Measurements from ENCODE around the gene CNOT10. TPM values are rescaled to one million over a fixed set of nuclear protein-coding genes. Genes with fewer than 3 reads are reported as not detected.
"Not testable (repeated sequence)": the region's sequence is repeated elsewhere in the genome, so short reads cannot be mapped to it uniquely, and the experiment has no call there.

Gene CNOT10
- total RNA-seq, 1 donor from 2014 or later, result 62.3 TPM

- intact Hi-C loops (cut with micrococcal nuclease), result loop anchor here (1.0 to 10.0 kb wide), 6 partner anchors 115 to 1151 kb away; partner anchors contain the start of genes CMTM6, DYNC1LI1, GLB1 and PDCD6IP
These were observed 676 bp downstream of the CNOT10 start for GRCh38 chr3:32685543-32686185.

DNA sequence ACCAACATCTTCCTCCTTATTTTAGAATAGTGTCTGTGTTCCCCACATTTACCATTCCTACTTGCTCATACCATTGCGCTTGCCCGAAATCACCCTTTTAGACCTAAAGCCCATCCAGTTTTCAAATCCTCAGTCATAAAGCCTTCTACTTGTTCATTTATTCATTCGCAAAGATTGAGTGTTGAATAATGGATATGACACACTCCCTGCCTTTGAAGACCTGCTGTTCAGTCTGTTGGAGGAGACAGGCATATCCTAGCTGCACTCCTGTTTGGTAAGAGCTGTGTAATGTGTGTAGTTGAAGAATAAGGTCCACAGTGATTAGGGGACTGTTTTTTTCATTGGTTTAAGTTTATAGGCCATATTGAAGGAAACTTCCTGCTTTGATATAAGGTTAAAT is 1.7 kb downstream of the CNOT10 start:
- intact Hi-C loops (cut with micrococcal nuclease), result loop anchor here (10.0 kb wide), 1 partner anchor 1152 kb away; the partner anchor contains the start of gene STT3B

DNA sequence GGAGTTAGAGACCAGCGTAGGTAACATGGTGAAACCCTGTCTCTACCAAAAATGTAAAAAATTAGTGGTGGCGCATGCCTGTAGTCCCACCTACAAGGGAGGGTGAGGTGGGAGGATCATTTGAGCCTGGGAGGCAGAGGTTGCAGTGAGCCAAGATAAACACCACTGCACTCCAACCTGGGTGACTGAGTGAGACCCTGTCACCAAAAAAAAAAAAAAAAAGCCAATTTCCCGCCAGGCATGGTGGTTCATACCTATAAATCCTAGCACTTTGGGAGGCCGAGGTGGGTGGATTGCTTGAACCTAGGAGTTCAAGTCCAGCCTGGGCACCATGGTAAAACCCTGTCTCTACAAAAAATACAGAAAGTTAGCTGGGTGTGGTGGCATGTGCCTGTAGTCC is 6.9 kb downstream of the CNOT10 start:
- intact Hi-C loops (cut with micrococcal nuclease), result no loop called here

DNA sequence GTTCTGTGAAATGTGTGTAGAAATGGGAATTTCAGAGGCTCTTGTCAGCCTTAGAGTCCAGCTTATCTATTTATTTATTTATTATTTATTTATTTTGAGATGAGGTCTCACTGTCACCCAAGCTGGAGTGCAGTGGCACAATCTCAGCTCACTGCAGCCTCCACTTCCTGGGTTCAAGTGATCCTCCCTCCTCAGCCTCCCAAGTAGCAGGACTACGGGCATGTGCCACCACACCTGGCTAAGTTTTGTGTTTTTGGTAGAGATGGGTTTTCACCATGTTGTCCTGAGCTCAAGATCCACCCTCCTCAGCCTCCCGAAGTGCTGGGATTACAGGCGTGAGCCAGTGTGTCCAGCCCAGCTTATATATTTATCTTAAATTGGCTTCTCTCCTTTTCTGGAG is 11.5 kb downstream of the CNOT10 start:
- intact Hi-C loops (cut with micrococcal nuclease), result no loop called here

DNA sequence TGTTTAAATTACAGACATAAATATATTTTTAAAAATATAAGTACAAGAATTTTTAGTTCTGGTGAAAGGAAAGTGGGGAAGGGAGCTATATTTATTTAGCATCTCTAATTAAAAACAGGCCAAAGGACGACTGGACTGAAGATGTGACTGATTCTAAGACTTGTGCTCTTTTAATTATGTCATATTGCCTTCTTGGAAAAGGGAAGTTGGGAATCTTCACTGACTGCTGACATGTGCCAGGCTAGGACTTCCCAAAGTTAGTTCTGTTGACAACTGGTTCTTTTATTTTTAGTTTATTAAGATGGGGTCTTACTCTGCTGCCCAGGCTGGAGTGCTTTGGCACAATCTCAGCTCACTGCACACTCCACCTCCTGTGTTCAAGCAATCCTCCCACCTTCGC is 13.5 kb downstream of the CNOT10 start:
- intact Hi-C loops (cut with micrococcal nuclease), result no loop called here

DNA sequence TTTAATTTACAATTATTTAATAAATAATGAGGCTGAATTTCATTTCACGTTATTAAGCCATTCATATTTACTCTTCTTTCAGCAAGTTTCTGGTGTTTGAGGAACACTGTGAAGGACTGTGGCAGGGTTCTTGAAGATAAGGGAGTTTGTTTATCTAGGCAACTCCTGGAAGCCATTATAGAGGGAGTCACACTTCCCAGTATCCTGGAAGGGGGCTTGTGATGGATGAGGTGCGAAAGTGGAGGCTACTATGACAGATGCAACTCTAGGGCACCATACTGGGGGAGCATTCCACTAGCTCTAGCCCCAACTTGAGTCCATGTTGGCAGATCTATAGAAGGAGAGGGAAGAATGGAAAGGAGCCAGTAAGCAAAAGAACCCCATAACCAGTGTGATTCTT is 14.4 kb downstream of the CNOT10 start:
- intact Hi-C loops (cut with micrococcal nuclease), result no loop called here

GRCh38 chr3:32700244-32700643 is 15.3 kb downstream of the CNOT10 start:
- intact Hi-C loops (cut with micrococcal nuclease), result no loop called here

DNA sequence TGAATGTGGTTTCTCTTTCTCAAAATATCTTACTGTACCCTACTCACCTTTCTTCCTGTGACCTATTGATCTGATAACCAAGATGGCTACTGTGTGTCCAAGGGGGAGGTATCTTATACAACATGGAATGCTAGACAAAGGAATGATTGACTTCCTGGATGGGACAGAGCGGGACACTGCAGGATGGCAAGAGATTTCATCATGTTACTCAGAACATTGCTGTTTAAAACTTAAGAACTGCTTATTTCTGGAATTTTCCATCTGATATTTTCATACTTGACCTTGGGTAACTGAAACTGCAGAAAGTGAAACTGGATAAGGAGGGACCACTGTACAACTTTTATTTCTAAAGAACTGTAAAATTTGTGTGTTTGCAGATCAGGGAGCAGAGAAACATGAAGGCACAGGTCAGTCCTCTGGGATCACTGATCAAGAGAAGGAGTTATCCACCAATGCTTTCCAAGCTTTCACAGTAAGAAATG is 18.5 kb downstream of the CNOT10 start:
- intact Hi-C loops (cut with micrococcal nuclease), result no loop called here

DNA sequence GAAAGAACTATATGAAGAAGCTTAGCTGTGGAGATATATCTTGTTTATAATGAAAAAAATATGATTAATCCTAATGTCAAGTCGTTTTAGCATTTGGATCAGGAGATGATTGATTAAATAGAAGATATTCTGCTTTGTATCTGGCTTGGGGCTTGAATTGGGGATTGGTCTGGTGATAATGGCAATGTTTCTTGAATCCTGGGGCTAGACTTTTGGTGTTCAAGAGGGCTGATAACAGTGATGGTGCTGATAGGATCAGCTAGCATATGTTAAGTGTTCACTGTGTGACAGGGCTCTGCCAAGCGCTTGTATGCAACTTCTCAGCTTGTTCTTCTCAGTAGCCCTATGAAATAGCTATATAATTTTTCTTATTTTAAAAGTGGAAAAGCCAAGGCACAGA is 20.2 kb downstream of the CNOT10 start:
- intact Hi-C loops (cut with micrococcal nuclease), result no loop called here

DNA sequence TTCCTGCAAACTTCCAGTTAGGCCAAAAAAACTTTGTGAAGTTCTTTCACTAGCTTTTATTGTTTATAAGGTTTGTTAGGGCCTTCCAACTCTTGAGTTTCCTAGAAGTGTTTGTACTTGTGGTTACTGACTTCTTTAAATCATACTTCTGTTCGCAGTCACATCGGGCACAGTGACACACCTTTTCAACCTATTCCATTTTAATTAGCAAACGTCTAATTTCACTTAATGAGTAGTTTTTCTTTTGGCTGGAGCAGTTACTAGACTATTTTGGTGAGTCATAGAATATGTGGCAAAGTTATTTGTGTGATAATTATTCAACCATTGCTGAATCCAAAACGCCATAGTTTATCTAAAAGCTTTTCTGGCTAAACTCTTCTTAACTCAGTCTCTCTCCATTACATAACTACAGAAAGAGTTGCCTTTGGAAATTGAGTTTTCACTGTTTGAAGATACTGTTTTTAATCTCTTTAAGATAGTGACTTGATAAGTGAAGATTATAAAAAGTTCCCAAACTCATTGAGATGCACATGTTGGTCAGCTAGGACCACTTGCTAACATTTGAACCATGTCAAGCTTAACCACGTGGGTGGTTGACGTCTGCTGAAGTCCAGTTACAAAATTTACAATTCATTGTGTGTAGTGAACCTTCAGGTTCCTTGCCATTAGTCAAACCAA is 21.5 kb downstream of the CNOT10 start:
- intact Hi-C loops (cut with micrococcal nuclease), result no loop called here

DNA sequence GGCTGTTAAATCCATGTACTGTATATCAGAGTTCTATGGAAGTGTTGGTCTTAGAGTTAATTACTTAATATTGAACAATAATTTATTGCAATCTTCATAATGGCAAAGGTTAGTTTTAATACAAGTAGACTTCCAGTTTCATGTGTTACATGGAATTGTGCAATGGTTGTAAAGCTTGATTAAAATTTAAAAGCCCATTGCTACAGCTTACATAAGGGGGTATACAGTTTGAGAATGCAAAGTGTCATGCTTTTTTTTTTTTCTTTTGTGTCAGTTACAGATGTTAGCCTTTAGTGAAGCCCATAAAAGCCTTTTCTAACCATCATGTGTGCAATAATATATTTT is 22.0 kb downstream of the CNOT10 start:
- intact Hi-C loops (cut with micrococcal nuclease), result no loop called here

DNA sequence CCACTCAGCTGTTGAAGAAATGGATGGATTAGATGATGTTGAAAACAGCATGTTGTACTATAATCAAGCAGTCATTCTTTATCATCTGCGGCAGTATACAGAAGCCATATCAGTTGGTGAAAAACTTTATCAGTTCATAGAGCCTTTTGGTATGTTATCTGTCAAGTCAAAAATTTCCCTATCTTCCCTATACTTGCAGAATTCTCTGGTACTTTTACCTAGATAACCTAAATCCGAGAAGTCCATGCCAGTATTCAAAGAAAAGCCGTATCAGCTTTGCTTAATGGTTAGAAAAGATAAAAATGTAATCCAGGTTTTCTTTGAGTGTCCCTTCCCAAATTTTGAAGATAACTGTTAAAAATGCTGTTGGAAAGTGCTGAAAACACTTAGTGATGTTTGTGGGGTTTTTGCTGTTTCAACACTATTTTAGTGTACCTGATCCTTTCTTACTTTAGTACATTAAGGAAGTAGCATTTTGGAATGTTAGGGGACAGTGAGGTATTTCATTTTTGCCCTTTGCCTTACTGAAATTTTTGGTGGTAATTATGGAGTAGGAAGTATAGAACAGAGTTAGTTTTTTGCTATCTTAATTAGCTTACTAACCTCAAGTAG is 23.8 kb downstream of the CNOT10 start:
- intact Hi-C loops (cut with micrococcal nuclease), result no loop called here

DNA sequence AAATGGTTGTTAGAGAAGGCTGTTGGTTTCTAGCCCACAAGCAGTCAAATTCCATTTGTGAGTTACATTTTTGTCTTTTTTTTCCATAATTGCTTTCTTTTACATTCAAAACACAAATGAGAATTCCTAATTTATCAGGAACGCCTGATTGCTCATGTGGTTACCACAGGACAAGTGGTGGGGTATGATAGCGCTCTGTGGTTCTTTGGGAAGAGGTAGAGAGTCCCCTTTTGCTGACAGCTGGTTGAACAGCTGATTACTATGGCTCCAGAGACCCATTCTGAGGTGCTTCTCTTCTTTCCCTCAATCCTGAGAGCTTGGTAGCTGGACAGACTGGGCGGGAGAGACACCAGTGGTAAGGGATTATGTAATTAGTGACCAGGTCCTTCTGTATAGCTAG is 24.4 kb downstream of the CNOT10 start:
- intact Hi-C loops (cut with micrococcal nuclease), result no loop called here

- intact Hi-C loops (cut with micrococcal nuclease), result no loop called here
These were observed 27.6 kb downstream of the CNOT10 start for GRCh38 chr3:32712506-32713055.

DNA sequence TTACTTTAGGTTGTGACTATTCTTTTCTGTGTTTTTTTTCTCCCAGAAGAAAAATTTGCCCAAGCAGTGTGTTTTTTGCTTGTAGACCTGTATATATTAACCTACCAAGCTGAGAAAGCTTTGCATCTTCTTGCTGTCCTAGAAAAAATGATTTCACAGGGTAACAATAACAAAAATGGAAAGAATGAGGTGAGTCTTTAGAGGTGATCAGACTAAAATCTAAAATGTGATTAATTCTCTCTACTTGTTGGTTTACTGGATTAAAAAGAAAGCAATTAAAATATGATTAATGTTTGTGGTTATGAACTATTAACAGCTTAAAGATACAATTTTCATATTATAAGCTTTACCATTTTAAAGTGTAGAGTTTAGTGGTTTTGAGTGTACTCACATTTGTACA is 28.2 kb downstream of the CNOT10 start:
- intact Hi-C loops (cut with micrococcal nuclease), result no loop called here

DNA sequence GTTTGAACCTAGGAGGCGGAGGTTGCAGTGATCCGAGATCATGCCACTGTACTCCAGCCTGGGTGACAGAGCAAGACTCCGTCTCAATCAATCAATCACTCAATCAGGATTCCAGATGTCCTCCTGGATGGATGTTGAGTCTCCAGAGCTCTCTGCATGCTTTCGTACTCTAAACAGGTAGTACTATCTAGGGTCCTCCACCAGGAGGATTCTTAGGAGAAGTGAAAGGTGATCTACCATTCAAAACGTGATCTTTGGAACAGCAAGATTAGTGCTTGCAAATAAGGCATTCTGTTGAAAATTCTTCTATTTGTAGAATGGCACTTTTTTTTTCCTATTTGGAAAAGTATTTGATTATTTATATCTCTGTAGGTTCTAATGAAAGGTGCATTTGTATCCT is 34.3 kb downstream of the CNOT10 start:
- intact Hi-C loops (cut with micrococcal nuclease), result no loop called here

- intact Hi-C loops (cut with micrococcal nuclease), result no loop called here
These were observed 34.9 kb downstream of the CNOT10 start for GRCh38 chr3:32719931-32720330.

- intact Hi-C loops (cut with micrococcal nuclease), result no loop called here
These were observed 40.7 kb downstream of the CNOT10 start for GRCh38 chr3:32725721-32726120.

- intact Hi-C loops (cut with micrococcal nuclease), result loop anchor here (1.0 to 10.0 kb wide), 4 partner anchors 48 to 341 kb away; no protein-coding TSS in a partner anchor
These were observed 48.7 kb downstream of the CNOT10 start for GRCh38 chr3:32733631-32734229.

- intact Hi-C loops (cut with micrococcal nuclease), result loop anchor here (5.0 to 10.0 kb wide), 2 partner anchors 222 to 340 kb away; no protein-coding TSS in a partner anchor
These were observed 49.8 kb downstream of the CNOT10 start for GRCh38 chr3:32734756-32735155.

DNA sequence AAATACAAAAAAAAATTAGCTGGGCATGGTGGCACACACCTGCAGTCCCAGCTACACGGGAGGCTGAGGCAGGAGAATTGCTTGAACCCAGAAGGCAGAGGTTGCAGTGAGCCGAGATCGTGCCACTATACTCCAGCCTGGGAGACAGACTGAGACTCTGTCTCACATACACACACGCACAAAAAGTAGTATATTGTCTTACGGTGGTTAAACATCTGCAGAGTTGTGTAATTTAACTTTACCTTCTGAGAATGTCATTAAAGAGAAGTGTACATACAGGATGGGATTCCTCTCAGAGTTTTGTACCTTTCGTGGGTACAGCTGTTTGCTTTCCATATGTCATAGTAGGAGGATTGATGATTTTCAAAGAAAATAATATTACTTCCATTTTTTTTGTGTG is 58.5 kb downstream of the CNOT10 start:
- intact Hi-C loops (cut with micrococcal nuclease), result not testable (repeated sequence)

- intact Hi-C loops (cut with micrococcal nuclease), result no loop called here
These were observed 58.9 kb downstream of the CNOT10 start for GRCh38 chr3:32743934-32744333.

All from T-helper 2 cell treated with Interferon-gamma antibody and Interleukin-4, amounts not matched to agents 100 ng/mL and 5 ng/mL, for 36 hours (primary cell).